GM12891 (cell line): Measurements from ENCODE around the gene MBD5.

Experiments
- PAX5 ChIP-seq: IDR thresholded peaks from 2 replicates; pipeline ENCODE4 v1.6.1; 2011; ENCODE audit warnings: low read length, moderate library complexity, mild to moderate bottlenecking; ENCODE audit not compliant: insufficient read depth, severe bottlenecking
- POLR2A ChIP-seq: IDR thresholded peaks from 2 replicates; pipeline ENCODE4 v1.6.1; 2011; ENCODE audit warnings: low read depth, low read length, control low read depth
- POLR2AphosphoS5 ChIP-seq: IDR thresholded peaks from 2 replicates; pipeline ENCODE4 v1.6.1; 2011; ENCODE audit warnings: low read depth, low read length, control low read depth
- POU2F2 ChIP-seq: IDR thresholded peaks from 2 replicates; pipeline ENCODE4 v1.6.1; 2011; ENCODE audit warnings: low read depth, mild to moderate bottlenecking, control low read depth, low read length, moderate library complexity
- TAF1 ChIP-seq: IDR thresholded peaks from 2 replicates; pipeline ENCODE4 v1.6.1; 2011; ENCODE audit warnings: low read depth, low read length, control low read depth

DNA sequence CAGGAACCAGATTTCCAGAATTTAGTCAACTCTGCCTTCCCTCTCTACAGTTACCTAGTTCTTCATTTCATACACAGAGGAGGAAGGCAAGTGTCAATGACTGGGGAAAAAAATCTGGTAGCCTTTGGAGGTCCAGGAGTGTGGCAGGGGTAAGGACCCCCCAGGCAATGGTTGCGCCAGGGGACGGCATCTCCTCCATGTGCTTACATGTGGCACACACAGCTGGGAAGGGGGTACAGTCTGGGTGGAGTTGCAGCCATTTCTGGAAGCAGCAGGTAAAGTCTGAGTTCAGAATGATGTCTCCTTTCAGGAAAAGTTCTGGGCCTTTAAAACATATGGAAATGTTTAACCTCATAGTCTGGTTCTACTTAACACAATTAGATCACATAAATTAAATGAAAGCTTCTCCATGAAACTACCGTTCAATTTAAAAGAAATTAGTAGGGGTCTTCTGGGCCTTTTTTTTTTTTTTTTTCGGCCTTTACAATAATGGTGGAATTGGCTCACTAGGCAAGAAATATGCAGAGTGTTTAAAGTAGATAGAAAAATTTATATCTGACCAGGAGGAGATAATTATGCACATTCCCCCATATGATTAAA is 470.0 kb downstream of the MBD5 start:
- TF ChIP-seq POLR2A = no peak
- no peak for TF ChIP-seq PAX5
- TF ChIP-seq POLR2AphosphoS5 = no peak
- TF ChIP-seq TAF1 = no peak
- TF ChIP-seq POU2F2 = no peak
